Rectal smooth muscle tissue (tissue), 1 donor: Measurements from ENCODE around the gene CELF5.
"Not testable (repeated sequence)": the region's sequence is repeated elsewhere in the genome, so short reads cannot be mapped to it uniquely, and the experiment has no call there.

Experiments
- H3K27ac ChIP-seq: one replicate; pipeline ENCODE4 v1.7.0; 2013; ENCODE audit warnings: low read depth, low read length, inconsistent platforms
- H3K27me3 ChIP-seq: one replicate; pipeline ENCODE4 v1.7.0; 2013; ENCODE audit warnings: low read length; ENCODE audit not compliant: control insufficient read depth, insufficient read depth
- H3K36me3 ChIP-seq: one replicate; pipeline ENCODE4 v1.7.0; 2013; ENCODE audit warnings: low read length; ENCODE audit not compliant: control insufficient read depth, insufficient read depth
- H3K4me1 ChIP-seq: one replicate; pipeline ENCODE4 v1.7.0; 2013; ENCODE audit warnings: low read length; ENCODE audit not compliant: control insufficient read depth, insufficient read depth
- H3K4me3 ChIP-seq: one replicate; pipeline ENCODE4 v1.7.0; 2013; ENCODE audit warnings: low read length
- H3K9ac ChIP-seq: one replicate; pipeline ENCODE4 v1.7.0; 2013; ENCODE audit warnings: low read length

Gene CELF5

GRCh38 chr19:3193256-3194105 lies 31.0 kb upstream of the CELF5 start:
- Histone ChIP-seq H3K4me1 (no peaks in the 10 kb centered on the region), H3K4me3 (no peak overlapping the region), H3K36me3 (peaks cover 5% of the 10 kb centered on the region), H3K9ac (no peak overlapping the region), H3K27ac (no peak overlapping the region), H3K27me3 (no peaks in the 10 kb centered on the region)

- H3K27ac ChIP-seq, result no peak overlapping the region
- peaks cover 5% of the 10 kb centered on the region for H3K36me3 ChIP-seq
- no peak overlapping the region for H3K9ac ChIP-seq
- H3K27me3 ChIP-seq, result no peaks in the 10 kb centered on the region
- H3K4me3 ChIP-seq, result no peak overlapping the region
- no peaks in the 10 kb centered on the region for H3K4me1 ChIP-seq
Observed at GRCh38 chr19:3194106-3195087, 30.1 kb upstream of the CELF5 start.

- Histone ChIP-seq H3K9ac (no peak overlapping the region), H3K27me3 (no peaks in the 10 kb centered on the region), H3K4me3 (no peak overlapping the region), H3K36me3 (peaks cover 5% of the 10 kb centered on the region), H3K4me1 (no peaks in the 10 kb centered on the region), H3K27ac (no peak overlapping the region)
Observed at GRCh38 chr19:3196064-3196932, 28.2 kb upstream of the CELF5 start.

GRCh38 chr19:3196933-3197205 lies 27.6 kb upstream of the CELF5 start:
- Histone ChIP-seq H3K27me3 (no peaks in the 10 kb centered on the region), H3K9ac (no peak overlapping the region), H3K4me3 (no peak overlapping the region), H3K27ac (no peak overlapping the region), H3K36me3 (peaks cover 3% of the 10 kb centered on the region), H3K4me1 (no peaks in the 10 kb centered on the region)

GRCh38 chr19:3198901-3199700 lies 25.4 kb upstream of the CELF5 start:
- Histone ChIP-seq H3K36me3 (peaks cover 3% of the 10 kb centered on the region), H3K27ac (no peak overlapping the region), H3K9ac (no peak overlapping the region), H3K27me3 (no peaks in the 10 kb centered on the region), H3K4me3 (no peak overlapping the region), H3K4me1 (no peaks in the 10 kb centered on the region)

- Histone ChIP-seq H3K27me3 (no peaks in the 10 kb centered on the region), H3K9ac (no peak overlapping the region), H3K27ac (no peak overlapping the region), H3K36me3 (peaks cover 6% of the 10 kb centered on the region), H3K4me3 (no peak overlapping the region), H3K4me1 (no peaks in the 10 kb centered on the region)
Observed at GRCh38 chr19:3201072-3201700, 23.3 kb upstream of the CELF5 start.

- no peak overlapping the region for H3K27ac ChIP-seq
- no peak overlapping the region for H3K4me3 ChIP-seq
- H3K27me3 ChIP-seq, result no peaks in the 10 kb centered on the region
- H3K36me3 ChIP-seq, result peaks cover 3% of the 10 kb centered on the region
- no peaks in the 10 kb centered on the region for H3K4me1 ChIP-seq
- no peak overlapping the region for H3K9ac ChIP-seq
Observed at GRCh38 chr19:3201911-3202310, 22.6 kb upstream of the CELF5 start.

GRCh38 chr19:3202346-3202745 lies 22.1 kb upstream of the CELF5 start:
- Histone ChIP-seq H3K36me3 (peaks cover 3% of the 10 kb centered on the region), H3K27me3 (no peaks in the 10 kb centered on the region), H3K9ac (no peak overlapping the region), H3K4me3 (no peak overlapping the region), H3K4me1 (no peaks in the 10 kb centered on the region), H3K27ac (no peak overlapping the region)

GRCh38 chr19:3202895-3203294 lies 21.6 kb upstream of the CELF5 start:
- H3K27me3 ChIP-seq, H3K9ac ChIP-seq, H3K4me1 ChIP-seq, H3K27ac ChIP-seq, H3K4me3 ChIP-seq, H3K36me3 ChIP-seq: not testable (repeated sequence)

- H3K27me3 ChIP-seq, result no peaks in the 10 kb centered on the region
- no peaks in the 10 kb centered on the region for H3K4me1 ChIP-seq
- H3K4me3 ChIP-seq, result no peak overlapping the region
- no peak overlapping the region for H3K27ac ChIP-seq
- H3K36me3 ChIP-seq, result peaks cover 3% of the 10 kb centered on the region
- H3K9ac ChIP-seq, result no peak overlapping the region
Observed at GRCh38 chr19:3203805-3204645, 20.4 kb upstream of the CELF5 start.
